ENCODE measurements around the gene CD300LB. TPM values are rescaled to one million over a fixed set of nuclear protein-coding genes. Genes with fewer than 3 reads are reported as not detected.

Gene CD300LB
- polyA plus RNA-seq, 12 donors = 0.07 to 0.83 (median 0.14) TPM; not detected in 3

DNA sequence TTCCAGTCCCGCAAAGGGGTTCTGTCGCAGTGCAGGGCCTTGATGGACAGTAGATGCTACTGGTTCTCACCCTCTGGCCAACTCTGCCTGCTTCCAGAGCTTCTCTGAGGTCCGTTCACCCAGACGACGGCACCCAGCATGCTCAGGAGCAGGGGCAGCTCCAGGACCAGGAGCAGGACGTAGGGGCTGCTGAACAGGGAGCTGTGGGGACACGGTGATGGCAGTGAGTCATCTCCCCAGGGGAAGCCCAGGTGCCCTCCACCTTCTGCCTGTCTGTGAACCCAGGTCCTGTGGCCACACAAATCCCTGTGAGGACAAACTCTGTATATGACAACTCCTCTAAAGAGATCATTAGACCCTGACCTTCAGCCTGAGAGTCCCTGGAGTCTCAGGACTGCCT is 18.1 kb upstream of the CD300LB start:
- no peak for DNase-seq

DNA sequence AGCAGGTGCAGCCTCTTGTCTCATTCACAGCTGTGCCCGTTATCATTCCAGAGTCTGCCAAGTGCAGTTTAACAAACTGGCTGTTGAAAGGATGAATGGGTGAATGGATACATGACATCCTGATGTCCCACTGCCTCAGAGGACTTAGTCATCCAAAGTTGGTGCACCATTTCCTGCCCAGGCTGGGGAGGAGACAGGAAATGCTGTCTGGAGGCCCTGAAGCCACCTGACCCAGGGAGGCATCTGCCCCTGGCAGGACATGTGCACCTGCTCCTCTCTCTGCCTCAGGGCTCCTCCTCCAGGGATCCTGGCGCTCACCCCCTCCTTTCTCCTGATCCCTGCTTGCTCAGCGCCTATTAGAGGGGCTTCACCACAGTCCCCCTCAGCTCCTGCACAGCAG is 16.5 kb upstream of the CD300LB start:
- no peak for DNase-seq

GRCh38 chr17:74547264-74547663 is 16.0 kb upstream of the CD300LB start:
- no peak for DNase-seq

- DNase-seq = no peak
These were observed 15.3 kb upstream of the CD300LB start for GRCh38 chr17:74546586-74546985.

- DNase-seq = no peak
These were observed 14.6 kb upstream of the CD300LB start, which contains the start of gene CD300C for GRCh38 chr17:74545843-74546230. TSS of gene CD300C (minus strand) at chr17:74546115. CDS start at chr17:74545782, 333 bp downstream.

- DNase-seq = no peak
These were observed 13.9 kb upstream of the CD300LB start for GRCh38 chr17:74544991-74545842.

GRCh38 chr17:74543891-74544760 is 12.9 kb upstream of the CD300LB start:
- no peak for DNase-seq

DNA sequence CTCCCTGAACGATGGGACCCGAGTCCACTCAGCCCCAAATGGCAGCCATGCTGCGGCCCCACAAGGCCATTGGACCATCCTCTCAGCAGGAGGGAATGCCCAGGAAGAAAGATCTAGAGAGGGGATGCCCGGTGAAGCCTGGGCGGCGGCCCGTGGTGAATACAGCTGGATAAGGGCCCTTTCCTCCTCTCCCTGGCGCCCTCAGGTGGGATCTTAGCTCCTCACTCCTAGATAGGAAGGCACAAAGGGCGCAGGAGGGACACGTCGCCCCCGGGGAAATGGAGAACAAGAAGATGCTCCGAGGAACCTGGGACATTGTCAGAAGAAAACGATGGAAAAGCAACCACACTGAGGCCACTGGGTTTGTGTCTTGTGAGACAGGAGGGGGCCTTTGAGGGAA is 12.1 kb upstream of the CD300LB start:
- DNase-seq = no peak

GRCh38 chr17:74542727-74543383 is 11.6 kb upstream of the CD300LB start:
- no peak for DNase-seq

- DNase-seq = no peak
These were observed 10.9 kb upstream of the CD300LB start for GRCh38 chr17:74542166-74542565.

DNA sequence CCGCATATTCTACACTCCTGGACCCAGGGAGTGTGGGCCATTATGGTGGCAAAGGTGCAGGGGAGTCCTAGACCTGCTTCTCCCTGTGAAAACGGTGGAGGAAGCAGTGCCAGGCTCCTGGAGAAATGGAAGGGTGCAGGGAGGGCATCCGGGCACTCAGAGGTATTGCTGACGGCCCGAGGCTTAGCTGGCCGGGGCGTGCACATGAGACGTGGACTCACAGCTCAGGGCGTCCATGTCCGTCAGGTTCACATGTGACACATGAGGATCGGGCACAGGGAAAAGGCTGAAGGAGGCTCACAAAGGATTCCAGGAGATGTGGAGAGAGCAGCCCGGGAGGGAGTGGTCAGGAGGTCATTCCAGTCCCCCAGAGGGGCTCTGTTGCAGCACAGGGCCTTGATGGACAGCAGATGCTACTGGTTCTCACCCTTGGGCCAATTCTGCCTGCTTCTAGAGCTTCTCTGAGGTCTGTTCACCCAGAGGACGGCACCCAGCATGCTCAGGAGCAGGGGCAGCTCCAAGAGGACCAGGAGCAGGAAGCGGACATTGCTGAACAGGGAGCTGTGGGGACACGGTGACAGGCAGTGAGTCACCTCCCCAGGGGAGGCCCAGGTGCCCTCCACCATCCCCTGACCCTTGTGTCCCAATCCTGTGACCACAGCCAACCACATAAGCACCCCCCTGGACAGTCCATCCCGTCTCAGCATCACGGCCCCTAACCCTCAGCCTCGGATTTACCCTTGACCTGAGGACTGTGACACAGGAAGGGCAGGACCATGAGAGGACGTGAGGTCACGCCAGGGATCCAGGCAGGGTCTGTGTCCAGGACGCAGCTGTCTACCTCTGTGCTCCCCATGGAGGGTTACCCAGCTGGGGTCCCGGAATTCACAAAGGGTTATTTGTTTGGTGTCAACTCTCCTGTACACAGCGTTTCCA is 10.2 kb upstream of the CD300LB start:
- no peak for DNase-seq

DNA sequence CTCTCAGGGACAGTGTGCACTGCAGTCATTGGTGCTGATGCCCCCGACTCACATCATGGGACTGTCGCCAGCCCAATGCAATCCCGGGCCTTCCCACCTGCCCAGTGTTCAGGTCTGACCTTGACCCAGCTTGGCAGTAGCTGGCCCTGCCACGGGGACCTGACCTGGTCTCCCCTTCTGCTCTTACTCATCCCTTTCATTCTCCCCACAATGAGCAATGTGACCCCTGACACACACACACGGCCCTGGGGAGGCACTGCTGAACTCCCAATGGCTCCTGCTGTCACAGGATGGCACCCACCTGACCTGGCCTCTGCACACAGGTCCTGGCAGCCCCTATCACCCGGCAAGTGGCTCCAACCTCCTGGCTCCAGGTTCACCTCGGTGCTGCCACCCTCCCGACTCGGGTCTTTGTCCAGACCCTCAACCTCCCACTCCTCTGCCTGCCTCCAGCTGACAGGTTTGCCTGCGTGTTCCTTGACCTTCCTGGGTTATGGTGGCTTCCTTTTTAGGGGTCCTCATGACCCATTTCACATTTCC is 8.1 kb upstream of the CD300LB start:
- no peak for DNase-seq

DNA sequence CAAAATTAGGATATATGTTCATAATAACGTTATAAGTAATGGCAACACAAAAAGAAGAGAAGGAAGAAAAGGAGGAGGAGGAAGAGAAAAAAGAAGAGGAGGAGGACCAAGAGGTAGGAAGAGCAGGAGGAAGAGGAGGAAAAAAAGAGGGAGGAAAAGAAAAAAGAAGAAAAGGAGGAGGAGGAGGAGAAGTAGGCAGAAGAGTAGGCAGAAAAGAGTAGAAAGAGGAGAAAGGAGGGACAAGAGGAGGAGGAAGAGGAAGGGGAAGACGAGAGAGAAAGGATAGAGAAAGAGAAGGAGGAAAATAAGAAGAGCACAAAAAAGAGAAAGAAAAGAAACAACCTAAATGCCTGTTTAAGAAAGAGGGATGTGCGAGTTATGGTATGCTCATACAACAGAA is 5.6 kb upstream of the CD300LB start:
- no peak for DNase-seq

DNA sequence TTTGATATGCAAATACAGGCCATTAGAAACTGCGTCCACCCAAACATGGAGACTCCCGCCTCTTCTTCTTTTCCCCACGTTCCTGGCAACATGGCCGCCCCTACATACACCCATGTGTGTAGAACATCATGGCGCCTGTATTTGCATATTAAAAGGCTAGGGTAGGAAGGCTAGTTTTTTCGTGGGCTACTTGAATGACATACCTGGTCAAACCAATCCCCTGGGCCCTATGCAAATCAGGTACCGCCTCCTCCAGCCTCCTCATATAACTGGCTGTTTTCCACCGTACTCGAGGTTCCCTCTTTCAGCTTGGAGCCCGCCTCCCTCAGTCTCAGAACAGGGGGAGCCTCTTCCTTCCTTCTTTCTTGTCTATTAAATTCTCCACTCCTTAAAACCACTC is 840 bp upstream of the CD300LB start:
- no peak for DNase-seq

DNA sequence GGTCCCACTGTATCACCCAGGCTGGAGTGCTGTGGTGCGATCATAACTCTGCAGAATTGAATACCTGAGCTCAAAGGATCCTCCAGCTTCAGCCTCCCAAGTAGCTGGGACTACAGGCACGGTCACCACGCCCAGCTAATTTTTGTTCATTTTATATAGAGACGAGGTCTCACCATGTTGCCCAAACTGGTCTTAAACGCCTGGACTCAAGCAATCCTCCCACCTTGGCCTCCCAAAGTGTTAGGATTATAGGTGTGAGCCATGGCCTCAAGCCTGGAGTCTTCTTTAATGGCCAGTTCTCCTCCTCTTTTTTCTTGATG is 484 bp downstream of the CD300LB start:
- DNase-seq = no peak

GRCh38 chr17:74529243-74529642 is 2.0 kb downstream of the CD300LB start:
- DNase-seq = no peak

- no peak for DNase-seq
These were observed 2.6 kb downstream of the CD300LB start for GRCh38 chr17:74528491-74529199.

- DNase-seq = no peak
These were observed 3.5 kb downstream of the CD300LB start for GRCh38 chr17:74527756-74528155.

DNA sequence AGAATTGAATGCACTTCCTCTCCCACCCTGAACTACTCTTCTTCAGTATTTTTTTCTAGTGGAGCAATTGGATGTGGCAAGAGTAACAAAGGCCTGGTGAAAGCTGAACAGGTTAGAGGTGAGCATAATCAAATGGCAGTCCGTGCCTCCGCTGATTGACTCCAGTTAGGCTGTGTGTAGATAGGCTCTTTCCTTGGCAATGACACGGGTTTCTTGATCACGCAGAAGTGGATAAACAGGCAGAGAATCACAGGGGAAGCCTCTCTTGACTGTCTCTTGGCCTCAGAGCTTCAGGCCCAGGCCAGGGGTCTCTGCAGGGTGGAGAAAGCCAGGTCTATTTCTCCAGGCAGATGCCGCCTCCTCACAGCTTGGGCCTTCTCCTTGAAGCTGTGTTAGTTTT is 4.2 kb downstream of the CD300LB start:
- no peak for DNase-seq

DNA sequence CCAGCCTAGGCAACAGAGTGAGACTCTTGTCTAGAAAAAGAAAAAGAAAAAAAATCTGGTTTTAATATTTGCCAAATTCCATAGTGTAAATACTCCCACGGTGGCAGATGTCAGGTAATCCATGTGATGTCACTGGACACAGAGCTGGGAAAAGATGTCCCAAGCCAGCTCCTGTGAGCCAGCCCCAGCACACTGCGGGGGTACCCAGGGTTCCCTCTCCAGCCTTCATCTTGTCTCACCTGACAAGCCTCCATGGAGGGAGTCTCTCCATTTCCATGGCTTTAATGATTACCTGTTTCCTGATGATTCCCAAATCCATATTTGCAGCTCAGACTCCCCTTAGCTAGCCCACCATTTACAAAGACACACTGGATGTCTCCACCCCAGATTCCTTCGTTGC is 4.6 kb downstream of the CD300LB start:
- DNase-seq = no peak
